GM21423 (cell line): ENCODE data around the gene CDH4.

Experiments used
- ATAC-seq: cut with Tn5 transposase; IDR thresholded peaks from one replicate; pipeline ENCODE4 v1.9.1; 2021; ENCODE audit warnings: mild to moderate bottlenecking, moderate library complexity; ENCODE audit not compliant: unreplicated experiment

CDH4 gene

GRCh38 chr20:61322151-61322865 lies 70.2 kb downstream of the CDH4 start:
- no peak for ATAC-seq

- ATAC-seq, result no peak
Observed at GRCh38 chr20:61324906-61325305, 72.8 kb downstream of the CDH4 start.

- ATAC-seq, result no peak
Observed at GRCh38 chr20:61325718-61326117, 73.7 kb downstream of the CDH4 start.

- ATAC-seq, result no peak
Observed at GRCh38 chr20:61328911-61329558, 77.0 kb downstream of the CDH4 start.

- ATAC-seq, result no peak
Observed at GRCh38 chr20:61330441-61330840, 78.4 kb downstream of the CDH4 start.

GRCh38 chr20:61331543-61331942 lies 79.5 kb downstream of the CDH4 start:
- no peak for ATAC-seq

GRCh38 chr20:61332016-61332975 lies 80.2 kb downstream of the CDH4 start:
- no peak for ATAC-seq

- no peak for ATAC-seq
Observed at GRCh38 chr20:61333484-61334108, 81.5 kb downstream of the CDH4 start.

GRCh38 chr20:61340157-61340556 lies 88.1 kb downstream of the CDH4 start:
- no peak for ATAC-seq

GRCh38 chr20:61341605-61342004 lies 89.5 kb downstream of the CDH4 start:
- ATAC-seq, result no peak

GRCh38 chr20:61343934-61344333 lies 91.9 kb downstream of the CDH4 start:
- ATAC-seq, result no peak

GRCh38 chr20:61345656-61346055 lies 93.6 kb downstream of the CDH4 start:
- ATAC-seq, result no peak

- ATAC-seq, result no peak
Observed at GRCh38 chr20:61346996-61347395, 94.9 kb downstream of the CDH4 start.

GRCh38 chr20:61347443-61347842 lies 95.4 kb downstream of the CDH4 start:
- no peak for ATAC-seq

GRCh38 chr20:61349447-61350165 lies 97.5 kb downstream of the CDH4 start:
- no peak for ATAC-seq

GRCh38 chr20:61350500-61351250 lies 98.6 kb downstream of the CDH4 start:
- no peak for ATAC-seq

- no peak for ATAC-seq
Observed at GRCh38 chr20:61352346-61353260, 100.5 kb downstream of the CDH4 start.

GRCh38 chr20:61353261-61354000 lies 101.4 kb downstream of the CDH4 start:
- no peak for ATAC-seq
